Right lobe of liver (tissue), 6 donors: ENCODE data around the gene IL2RA. TPM values are rescaled to one million over a fixed set of nuclear protein-coding genes. Genes with fewer than 3 reads are reported as not detected.
A peak's percentile ranks its signal among the peaks of the same experiment; 100 is the strongest.

Experiments used
- ATAC-seq, 4 donors: fragments of 200-7000 bp; cut with Tn5 transposase; one replicate each; pipeline ENCODE4 v1.9.1; 2020; ENCODE audit warnings: mild to moderate bottlenecking in 4 of 4, moderate library complexity in 4 of 4
- DNase-seq, 3 donors: peaks; one replicate each; pipeline ENCODE4 v3.0.0-alpha.2; 2020
- H3K27ac ChIP-seq, 3 donors: fragments of 200-600 bp; one replicate each; pipeline ENCODE4 v1.8.0; 2022
- H3K27me3 ChIP-seq, 2 donors: fragments of 200-600 bp; one replicate each; pipeline ENCODE4 v1.8.0; 2022
- H3K36me3 ChIP-seq, 4 donors: fragments of 200-600 bp; sonication (generic) in 1 of 4; one replicate each; pipeline versions ENCODE4 v1.5.1 to v1.8.0; 2017 to 2022; ENCODE audit warnings: control low read depth in 1 of 4
- H3K4me1 ChIP-seq, 4 donors: fragments of 200-600 bp; sonication (generic) in 1 of 4; one replicate each; pipeline versions ENCODE4 v1.5.1 to v1.8.0; 2017 to 2022; ENCODE audit warnings: control low read depth in 1 of 4
- H3K4me3 ChIP-seq, 3 donors: fragments of 200-600 bp; one replicate each; pipeline ENCODE4 v1.8.0; 2022
- H3K9me3 ChIP-seq, 4 donors: fragments of 200-600 bp; sonication (generic) in 1 of 4; one replicate each; pipeline versions ENCODE4 v1.5.1 to v1.8.0; 2017 to 2022; ENCODE audit warnings: control low read depth in 1 of 4
- POLR2A ChIP-seq: fragments of 450-650 bp; IDR thresholded peaks from one replicate; pipeline ENCODE4 v1.6.1; 2017; ENCODE audit warnings: antibody characterized with exemption, mild to moderate bottlenecking
- WGBS: methylation state at CpG from one replicate; pipeline ENCODE4 v1.1.6; 2018; ENCODE audit warnings: low coverage, low lambda C conversion rate; ENCODE audit not compliant: insufficient coverage; ENCODE audit errors: missing lambda C conversion rate; 5-methylcytosine and 5-hydroxymethylcytosine counted together
- intact Hi-C, 2 donors: fragments of 100-400 bp; cut with DNase I; formaldehyde crosslinking; loops; one replicate each; pipeline versions ENCODE4 v1.11.2 to v1.14.1; 2022
- total RNA-seq, 6 experiments: library from RNA; depleted of rRNA in 2 of 6; stranded (reverse); fragments of >200 nt in 2 of 6; fragmentation: NEBNext Ultra II Directional in 3 of 6; extraction: Animal tissue kit (Norgen Biotek cat#: 25700) in 3 of 6; gene quantifications; one replicate each; pipeline versions ENCODE4 v1.1.0 to v1.2.4, GENCODE V29; 2016 to 2023
- TF ChIP-seq, protein P1 (sequence below), 4 donors: fragments of 200-600 bp in 3 of 4; fragments of 450-650 bp in 1 of 4; IDR thresholded peaks; one replicate each; pipeline versions ENCODE4 v1.5.1 to v1.8.0; 2016 to 2022; ENCODE audit warnings: antibody characterized with exemption in 4 of 4, mild to moderate bottlenecking in 2 of 4
- donor health status: DM: no; HTN: yes; CAD: no.
- donor health status: DM: no; HTN: no; CAD: no.
- donor health status: DM: no; HTN: no; CAD: no.
- donor health status: DM: no; HTN: yes; CAD: no.
- donor health status: DM: no; HTN: yes; CAD: no.

Gene IL2RA
- total RNA-seq, 6 experiments from 2014 or later: 0.22 to 3.1 (median 0.97) TPM; not detected in 2

DNA sequence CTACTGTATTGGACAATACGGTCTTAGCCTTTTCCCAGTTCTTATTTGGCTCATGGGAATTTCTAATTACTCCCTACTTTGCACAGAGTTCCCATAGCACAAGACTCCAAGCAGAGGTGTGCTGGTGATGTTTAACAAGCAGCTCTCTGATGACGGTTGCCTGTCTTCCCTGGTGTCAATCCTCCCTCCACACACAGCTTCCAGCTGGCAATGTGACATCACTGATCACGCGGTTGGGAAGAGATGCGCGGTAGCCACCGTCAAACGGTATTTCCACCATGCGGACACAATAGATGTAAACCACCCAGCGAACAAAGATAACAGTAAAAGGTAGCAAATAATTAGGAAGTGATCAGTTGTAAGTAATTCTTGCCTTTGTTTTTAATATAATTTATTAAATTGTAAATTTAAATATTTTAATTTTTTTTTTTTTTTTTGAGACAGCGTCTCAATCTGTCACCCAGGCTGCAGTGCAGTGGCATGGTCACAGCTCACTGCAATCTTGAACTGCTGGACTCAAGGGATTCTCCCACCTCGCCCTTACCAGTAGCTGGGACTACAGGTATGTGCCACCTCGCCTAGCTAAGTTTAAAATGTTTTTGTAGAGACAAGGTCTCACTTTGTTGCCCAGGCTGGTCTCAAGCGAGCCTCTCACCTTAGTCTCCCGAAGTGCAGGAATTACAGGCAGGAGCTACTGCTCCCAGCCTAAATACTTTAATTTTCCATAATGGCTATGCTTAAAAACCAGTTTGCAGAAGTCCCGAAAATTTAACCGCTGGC, 48.6 kb downstream of the IL2RA start:
- ATAC-seq: peak in 1 of 4 donors; percentile 21
- no peak overlapping the region for H3K4me3 ChIP-seq
- no peaks in the 10 kb centered on the region for H3K9me3 ChIP-seq
- DNase-seq: peak in 1 of 3 donors; percentile 19
- H3K27ac ChIP-seq: peak overlapping the region in 1 of 3 donors; percentile 2
- TF ChIP-seq, protein P1, sequence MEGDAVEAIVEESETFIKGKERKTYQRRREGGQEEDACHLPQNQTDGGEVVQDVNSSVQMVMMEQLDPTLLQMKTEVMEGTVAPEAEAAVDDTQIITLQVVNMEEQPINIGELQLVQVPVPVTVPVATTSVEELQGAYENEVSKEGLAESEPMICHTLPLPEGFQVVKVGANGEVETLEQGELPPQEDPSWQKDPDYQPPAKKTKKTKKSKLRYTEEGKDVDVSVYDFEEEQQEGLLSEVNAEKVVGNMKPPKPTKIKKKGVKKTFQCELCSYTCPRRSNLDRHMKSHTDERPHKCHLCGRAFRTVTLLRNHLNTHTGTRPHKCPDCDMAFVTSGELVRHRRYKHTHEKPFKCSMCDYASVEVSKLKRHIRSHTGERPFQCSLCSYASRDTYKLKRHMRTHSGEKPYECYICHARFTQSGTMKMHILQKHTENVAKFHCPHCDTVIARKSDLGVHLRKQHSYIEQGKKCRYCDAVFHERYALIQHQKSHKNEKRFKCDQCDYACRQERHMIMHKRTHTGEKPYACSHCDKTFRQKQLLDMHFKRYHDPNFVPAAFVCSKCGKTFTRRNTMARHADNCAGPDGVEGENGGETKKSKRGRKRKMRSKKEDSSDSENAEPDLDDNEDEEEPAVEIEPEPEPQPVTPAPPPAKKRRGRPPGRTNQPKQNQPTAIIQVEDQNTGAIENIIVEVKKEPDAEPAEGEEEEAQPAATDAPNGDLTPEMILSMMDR (IDR thresholded peaks at IDR 0.05): no peak
- no peak for TF ChIP-seq POLR2A
- WGBS: 61% methylated on average over 14 of the region's 17 CpGs
- no peaks in the 10 kb centered on the region for H3K27me3 ChIP-seq
- H3K36me3 ChIP-seq: no peaks in the 10 kb centered on the region
- intact Hi-C loops: no loop called here
- peaks cover 0 to 7% (median 0%) of the 10 kb centered on the region in 4 donors for H3K4me1 ChIP-seq

DNA sequence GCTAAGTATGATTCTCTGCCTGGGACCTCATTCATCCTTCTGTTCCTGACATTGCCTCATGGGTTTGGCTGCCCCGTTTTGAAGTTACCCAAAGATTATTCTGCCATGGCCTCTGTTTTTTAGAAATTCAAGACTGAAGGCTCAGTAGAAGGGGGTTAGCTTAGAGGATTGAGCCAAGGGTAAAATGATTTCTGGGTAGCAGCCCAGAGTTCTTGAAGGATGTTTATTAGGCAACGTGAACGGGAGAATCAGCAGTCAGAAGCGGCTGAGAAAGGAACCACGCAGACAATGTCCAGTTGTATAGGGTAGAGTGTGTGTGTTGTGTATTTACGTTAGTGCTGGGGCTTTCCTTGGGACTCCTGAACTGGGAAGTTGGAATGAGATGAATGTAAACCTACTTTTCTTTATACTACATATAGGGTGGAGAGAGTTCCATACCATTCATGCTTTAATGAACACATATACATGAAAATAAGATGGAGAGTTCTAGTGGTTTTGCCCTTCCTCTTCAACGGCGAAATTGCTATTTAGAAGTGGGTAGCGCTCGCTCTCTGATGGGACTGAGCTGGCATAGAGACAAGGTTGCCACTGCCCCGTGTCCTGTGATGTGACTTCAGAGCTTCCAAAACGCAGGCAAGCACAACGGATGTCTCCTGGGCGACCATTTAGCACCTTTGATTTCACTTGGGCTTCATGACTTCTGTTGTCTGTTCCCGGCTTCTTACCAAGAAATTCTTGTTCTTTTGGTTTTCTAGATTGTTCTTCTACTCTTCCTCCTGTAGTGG, 49.9 kb downstream of the IL2RA start:
- Histone ChIP-seq H3K36me3 (no peaks in the 10 kb centered on the region), H3K27me3 (no peaks in the 10 kb centered on the region), H3K4me3 (no peak overlapping the region), H3K9me3 (no peaks in the 10 kb centered on the region), H3K27ac (no peak overlapping the region), H3K4me1 (peaks cover 0 to 7% (median 0%) of the 10 kb centered on the region in 4 donors)
- no peak for ATAC-seq
- DNase-seq: peak in 1 of 3 donors; percentile 21
- TF ChIP-seq, protein P1 (IDR thresholded peaks at IDR 0.05): no peak
- no peak for TF ChIP-seq POLR2A
- intact Hi-C loops: no loop called here
- WGBS: 77% methylated on average over 15 of the region's 15 CpGs

DNA sequence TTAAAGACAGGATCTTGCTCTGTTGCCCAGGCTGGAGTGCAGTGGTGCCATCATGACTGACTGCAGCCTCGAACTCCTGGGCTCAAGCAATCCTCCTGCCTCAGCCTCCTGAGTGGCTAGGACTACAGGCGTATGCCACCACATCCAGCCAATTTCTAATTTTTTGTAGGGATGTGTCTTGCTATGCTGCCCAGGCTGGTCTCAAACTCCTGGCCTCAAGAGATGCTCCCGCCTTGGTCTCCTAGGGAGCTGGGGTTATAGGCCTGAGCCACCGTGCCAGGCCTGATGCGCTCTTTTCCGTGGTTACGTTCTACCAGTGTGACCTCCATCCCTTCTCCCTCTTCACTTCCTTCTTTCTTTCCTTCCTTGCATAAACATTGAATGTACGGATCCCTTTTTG, 50.6 kb downstream of the IL2RA start:
- intact Hi-C loops: no loop called here
- Histone ChIP-seq H3K27me3 (no peaks in the 10 kb centered on the region), H3K4me3 (no peak overlapping the region), H3K27ac (no peak overlapping the region), H3K36me3 (no peaks in the 10 kb centered on the region), H3K4me1 (peaks cover 0 to 7% (median 0%) of the 10 kb centered on the region in 4 donors), H3K9me3 (no peaks in the 10 kb centered on the region)
- TF ChIP-seq POLR2A: no peak
- TF ChIP-seq, protein P1 (IDR thresholded peaks at IDR 0.05): no peak
- peak in 1 of 3 donors; percentile 23 for DNase-seq
- 83% methylated on average over 6 of the region's 8 CpGs for WGBS
- no peak for ATAC-seq

DNA sequence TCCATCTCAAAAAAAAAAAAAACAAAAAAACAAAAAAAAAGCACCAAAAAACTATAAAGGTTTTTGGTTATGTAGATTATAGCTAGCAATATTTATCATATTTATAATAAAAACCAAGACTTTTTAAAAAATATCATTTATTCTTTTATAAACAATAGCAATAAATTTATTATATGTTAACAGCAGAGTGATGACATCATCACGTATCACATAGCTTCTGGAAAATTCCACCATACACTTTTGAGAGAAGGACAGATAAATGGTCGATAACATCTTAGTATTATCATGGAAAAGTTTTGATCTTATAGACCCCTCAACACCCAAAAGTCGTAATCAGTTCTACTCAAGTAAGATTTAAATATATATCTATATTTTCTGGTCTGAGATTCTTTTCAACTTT, 51.6 kb downstream of the IL2RA start:
- intact Hi-C loops: no loop called here
- ATAC-seq: no peak
- H3K4me1 ChIP-seq: peaks cover 0 to 7% (median 0%) of the 10 kb centered on the region in 4 donors

More for the DNA sequence above, 51.6 kb downstream of the IL2RA start:
- Histone ChIP-seq H3K36me3 (no peaks in the 10 kb centered on the region), H3K4me3 (no peak overlapping the region), H3K27me3 (no peaks in the 10 kb centered on the region), H3K27ac (no peak overlapping the region), H3K9me3 (no peaks in the 10 kb centered on the region)
- DNase-seq: no peak
- TF ChIP-seq, protein P1 (IDR thresholded peaks at IDR 0.05): no peak
- TF ChIP-seq POLR2A: no peak
- 86% methylated on average over 3 of the region's 3 CpGs for WGBS
